OCI-LY1 (cell line): ENCODE results near the gene SMC6.

Experiments used
- EZH2 ChIP-seq: fragments of 200-600 bp; sonication (generic), shearing (Covaris generic); IDR thresholded peaks from 2 replicates; pipeline ENCODE4 v1.8.0; 2017; ENCODE audit warnings: borderline replicate concordance, mixed run types, mild to moderate bottlenecking, antibody characterized with exemption, low read length, moderate library complexity, mixed read lengths
- TF ChIP-seq, protein P1 (sequence below): fragments of 200-600 bp; sonication (generic), shearing (Covaris generic); IDR thresholded peaks from 2 replicates; pipeline ENCODE4 v1.5.1; 2017; ENCODE audit warnings: mild to moderate bottlenecking, antibody characterized with exemption, low read length, moderate library complexity, mixed read lengths

DNA sequence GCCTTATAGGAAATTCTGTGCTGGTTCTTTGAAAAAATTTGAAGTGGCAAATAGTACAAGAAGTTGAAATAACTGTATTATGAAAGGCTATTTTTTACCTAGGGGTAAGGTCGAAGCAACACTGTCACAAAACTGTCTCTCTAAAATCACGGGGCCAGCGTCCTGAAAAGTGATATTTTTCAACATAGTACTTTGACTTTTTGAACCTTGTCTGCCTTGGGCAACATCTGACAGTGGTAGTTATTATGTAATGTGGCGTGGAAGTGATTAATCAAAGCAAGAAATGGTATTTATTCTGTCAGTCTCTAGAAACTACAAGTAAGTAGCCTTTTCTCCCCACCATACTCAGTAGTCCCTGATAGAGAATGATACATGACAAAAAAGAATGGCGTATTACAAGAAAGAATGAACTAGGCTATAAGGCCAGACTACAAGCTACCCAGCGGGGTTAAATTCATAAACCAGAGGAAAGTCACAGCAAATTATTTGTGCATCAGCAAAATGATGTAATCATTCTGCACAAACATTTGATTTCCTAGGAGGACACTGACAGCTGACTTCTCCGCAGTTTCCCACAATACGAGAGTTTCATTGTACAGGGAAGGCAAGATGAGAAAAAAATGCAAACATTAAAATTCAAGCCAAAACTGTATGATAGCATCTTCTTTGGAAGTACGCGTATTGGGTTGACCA lies 10.2 kb upstream of the SMC6 start:
- TF ChIP-seq, protein P1, sequence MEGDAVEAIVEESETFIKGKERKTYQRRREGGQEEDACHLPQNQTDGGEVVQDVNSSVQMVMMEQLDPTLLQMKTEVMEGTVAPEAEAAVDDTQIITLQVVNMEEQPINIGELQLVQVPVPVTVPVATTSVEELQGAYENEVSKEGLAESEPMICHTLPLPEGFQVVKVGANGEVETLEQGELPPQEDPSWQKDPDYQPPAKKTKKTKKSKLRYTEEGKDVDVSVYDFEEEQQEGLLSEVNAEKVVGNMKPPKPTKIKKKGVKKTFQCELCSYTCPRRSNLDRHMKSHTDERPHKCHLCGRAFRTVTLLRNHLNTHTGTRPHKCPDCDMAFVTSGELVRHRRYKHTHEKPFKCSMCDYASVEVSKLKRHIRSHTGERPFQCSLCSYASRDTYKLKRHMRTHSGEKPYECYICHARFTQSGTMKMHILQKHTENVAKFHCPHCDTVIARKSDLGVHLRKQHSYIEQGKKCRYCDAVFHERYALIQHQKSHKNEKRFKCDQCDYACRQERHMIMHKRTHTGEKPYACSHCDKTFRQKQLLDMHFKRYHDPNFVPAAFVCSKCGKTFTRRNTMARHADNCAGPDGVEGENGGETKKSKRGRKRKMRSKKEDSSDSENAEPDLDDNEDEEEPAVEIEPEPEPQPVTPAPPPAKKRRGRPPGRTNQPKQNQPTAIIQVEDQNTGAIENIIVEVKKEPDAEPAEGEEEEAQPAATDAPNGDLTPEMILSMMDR: no peak
- TF ChIP-seq EZH2: no peak
